ENCODE results near the gene DQX1. TPM values are rescaled to one million over a fixed set of nuclear protein-coding genes. Genes with fewer than 3 reads are reported as not detected.

Gene DQX1
- total and polyA plus RNA-seq, 9 of the 15 experiments (the other 6 are each of a cell fraction or from before 2014, with no cell fraction given), result 0.04 to 0.38 (median 0.18) TPM; not detected in 1

DNA sequence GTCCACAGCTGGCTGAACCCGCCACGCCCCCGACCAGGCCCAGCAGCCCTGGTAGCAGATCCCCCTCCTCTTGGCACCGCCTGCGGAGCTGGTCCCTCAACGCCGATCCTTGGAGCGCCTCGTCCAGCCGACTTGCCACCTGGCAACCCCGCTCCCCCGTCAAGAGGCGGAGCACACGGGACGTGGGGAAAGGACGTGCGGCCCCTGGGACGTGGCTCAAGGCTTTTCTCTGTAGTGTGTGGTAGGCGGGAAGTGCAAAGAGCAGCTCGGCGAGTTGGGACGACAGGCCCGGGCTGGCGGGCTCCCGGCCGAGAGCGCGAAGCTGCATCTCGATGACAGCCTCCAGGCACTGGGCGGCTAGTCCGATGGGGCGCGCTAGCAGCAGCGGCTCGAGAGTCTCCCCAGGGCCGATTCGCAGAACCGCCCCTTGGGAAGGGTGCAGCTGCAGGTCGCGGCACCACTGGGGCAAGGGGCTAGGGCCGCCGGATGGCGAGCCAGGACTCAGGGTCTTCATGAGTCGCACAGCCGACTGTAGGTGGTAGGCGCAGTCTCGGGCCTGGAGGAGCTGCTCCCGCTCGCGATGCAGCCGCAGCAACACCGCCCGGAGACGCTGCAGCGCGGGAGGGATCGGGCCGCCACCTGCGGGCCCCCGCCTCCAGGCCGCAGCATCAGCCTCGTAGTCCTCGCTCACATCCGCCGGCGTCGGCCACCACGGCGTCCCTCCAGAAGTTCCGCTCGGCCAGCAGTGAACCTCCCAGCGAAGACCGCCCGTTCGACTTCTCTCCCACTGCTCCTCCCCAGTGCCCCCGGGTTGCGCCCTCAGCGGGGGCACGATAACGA lies 43.9 kb downstream of the DQX1 start (continued):
- TF ChIP-seq, protein P1, sequence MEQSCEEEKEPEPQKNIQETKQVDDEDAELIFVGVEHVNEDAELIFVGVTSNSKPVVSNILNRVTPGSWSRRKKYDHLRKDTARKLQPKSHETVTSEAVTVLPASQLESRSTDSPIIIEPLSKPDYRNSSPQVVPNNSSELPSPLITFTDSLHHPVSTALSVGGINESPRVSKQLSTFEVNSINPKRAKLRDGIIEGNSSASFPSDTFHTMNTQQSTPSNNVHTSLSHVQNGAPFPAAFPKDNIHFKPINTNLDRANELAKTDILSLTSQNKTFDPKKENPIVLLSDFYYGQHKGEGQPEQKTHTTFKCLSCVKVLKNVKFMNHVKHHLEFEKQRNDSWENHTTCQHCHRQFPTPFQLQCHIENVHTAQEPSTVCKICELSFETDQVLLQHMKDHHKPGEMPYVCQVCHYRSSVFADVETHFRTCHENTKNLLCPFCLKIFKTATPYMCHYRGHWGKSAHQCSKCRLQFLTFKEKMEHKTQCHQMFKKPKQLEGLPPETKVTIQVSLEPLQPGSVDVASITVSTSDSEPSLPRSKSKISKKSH (CRISPR knock-in tag; IDR thresholded peaks at IDR 0.05), result no peak
- TF ChIP-seq ZZZ3 (IDR thresholded peaks at IDR 0.05) (no peak), ZNF347 (CRISPR knock-in tag; IDR thresholded peaks at IDR 0.05; ENCODE audit: low read depth) (no peak), CBX1 (IDR thresholded peaks at IDR 0.05; ENCODE audit: low read depth) (no peak), FOXA3 (CRISPR knock-in tag; conservative IDR thresholded peaks at IDR 0.05 in 1 of 2, IDR thresholded peaks at IDR 0.05 in 1 of 2) (peak in 1 of 2 experiments; percentile 5; a peak in 1 of 4 replicates), TOE1 (IDR thresholded peaks at IDR 0.05; ENCODE audit: borderline replicate concordance) (no peak), TOE1 (CRISPR knock-in tag; IDR thresholded peaks at IDR 0.05; ENCODE audit: borderline replicate concordance, low read depth) (no peak), SMAD2 (IDR thresholded peaks at IDR 0.05; ENCODE audit: low read depth, low read length) (no peak), CTBP1 (IDR thresholded peaks at IDR 0.05; ENCODE audit: borderline replicate concordance) (peak; percentile 11), MIER1 (IDR thresholded peaks at IDR 0.05; ENCODE audit: low read depth) (no peak), ETV1 (tag; conservative IDR thresholded peaks at IDR 0.05; ENCODE audit: low read depth) (peak; percentile 35; the same call in 1 of the 2 replicates), SIX5 (IDR thresholded peaks at IDR 0.05; ENCODE audit: borderline replicate concordance in 1 of 2, insufficient read depth in 1 of 2, low read depth in 1 of 2, low read length in 2 of 2) (no peak), ZNF324 (CRISPR knock-in tag; IDR thresholded peaks at IDR 0.05) (no peak), TAL1 (IDR thresholded peaks at IDR 0.05) (no peak), CHD1 (IDR thresholded peaks at IDR 0.05; ENCODE audit: low read length) (peak; percentile 79), ZNF3 (CRISPR knock-in tag; IDR thresholded peaks at IDR 0.05) (no peak)
- TF ChIP-seq, protein P2, sequence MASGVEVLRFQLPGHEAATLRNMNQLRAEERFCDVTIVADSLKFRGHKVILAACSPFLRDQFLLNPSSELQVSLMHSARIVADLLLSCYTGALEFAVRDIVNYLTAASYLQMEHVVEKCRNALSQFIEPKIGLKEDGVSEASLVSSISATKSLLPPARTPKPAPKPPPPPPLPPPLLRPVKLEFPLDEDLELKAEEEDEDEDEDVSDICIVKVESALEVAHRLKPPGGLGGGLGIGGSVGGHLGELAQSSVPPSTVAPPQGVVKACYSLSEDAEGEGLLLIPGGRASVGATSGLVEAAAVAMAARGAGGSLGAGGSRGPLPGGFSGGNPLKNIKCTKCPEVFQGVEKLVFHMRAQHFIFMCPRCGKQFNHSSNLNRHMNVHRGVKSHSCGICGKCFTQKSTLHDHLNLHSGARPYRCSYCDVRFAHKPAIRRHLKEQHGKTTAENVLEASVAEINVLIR (CRISPR knock-in tag; IDR thresholded peaks at IDR 0.05), result no peak
- TF ChIP-seq, protein P3, sequence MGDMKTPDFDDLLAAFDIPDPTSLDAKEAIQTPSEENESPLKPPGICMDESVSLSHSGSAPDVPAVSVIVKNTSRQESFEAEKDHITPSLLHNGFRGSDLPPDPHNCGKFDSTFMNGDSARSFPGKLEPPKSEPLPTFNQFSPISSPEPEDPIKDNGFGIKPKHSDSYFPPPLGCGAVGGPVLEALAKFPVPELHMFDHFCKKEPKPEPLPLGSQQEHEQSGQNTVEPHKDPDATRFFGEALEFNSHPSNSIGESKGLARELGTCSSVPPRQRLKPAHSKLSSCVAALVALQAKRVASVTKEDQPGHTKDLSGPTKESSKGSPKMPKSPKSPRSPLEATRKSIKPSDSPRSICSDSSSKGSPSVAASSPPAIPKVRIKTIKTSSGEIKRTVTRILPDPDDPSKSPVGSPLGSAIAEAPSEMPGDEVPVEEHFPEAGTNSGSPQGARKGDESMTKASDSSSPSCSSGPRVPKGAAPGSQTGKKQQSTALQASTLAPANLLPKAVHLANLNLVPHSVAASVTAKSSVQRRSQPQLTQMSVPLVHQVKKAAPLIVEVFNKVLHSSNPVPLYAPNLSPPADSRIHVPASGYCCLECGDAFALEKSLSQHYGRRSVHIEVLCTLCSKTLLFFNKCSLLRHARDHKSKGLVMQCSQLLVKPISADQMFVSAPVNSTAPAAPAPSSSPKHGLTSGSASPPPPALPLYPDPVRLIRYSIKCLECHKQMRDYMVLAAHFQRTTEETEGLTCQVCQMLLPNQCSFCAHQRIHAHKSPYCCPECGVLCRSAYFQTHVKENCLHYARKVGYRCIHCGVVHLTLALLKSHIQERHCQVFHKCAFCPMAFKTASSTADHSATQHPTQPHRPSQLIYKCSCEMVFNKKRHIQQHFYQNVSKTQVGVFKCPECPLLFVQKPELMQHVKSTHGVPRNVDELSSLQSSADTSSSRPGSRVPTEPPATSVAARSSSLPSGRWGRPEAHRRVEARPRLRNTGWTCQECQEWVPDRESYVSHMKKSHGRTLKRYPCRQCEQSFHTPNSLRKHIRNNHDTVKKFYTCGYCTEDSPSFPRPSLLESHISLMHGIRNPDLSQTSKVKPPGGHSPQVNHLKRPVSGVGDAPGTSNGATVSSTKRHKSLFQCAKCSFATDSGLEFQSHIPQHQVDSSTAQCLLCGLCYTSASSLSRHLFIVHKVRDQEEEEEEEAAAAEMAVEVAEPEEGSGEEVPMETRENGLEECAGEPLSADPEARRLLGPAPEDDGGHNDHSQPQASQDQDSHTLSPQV (IDR thresholded peaks at IDR 0.05), result no peak
- TF ChIP-seq, protein P4, sequence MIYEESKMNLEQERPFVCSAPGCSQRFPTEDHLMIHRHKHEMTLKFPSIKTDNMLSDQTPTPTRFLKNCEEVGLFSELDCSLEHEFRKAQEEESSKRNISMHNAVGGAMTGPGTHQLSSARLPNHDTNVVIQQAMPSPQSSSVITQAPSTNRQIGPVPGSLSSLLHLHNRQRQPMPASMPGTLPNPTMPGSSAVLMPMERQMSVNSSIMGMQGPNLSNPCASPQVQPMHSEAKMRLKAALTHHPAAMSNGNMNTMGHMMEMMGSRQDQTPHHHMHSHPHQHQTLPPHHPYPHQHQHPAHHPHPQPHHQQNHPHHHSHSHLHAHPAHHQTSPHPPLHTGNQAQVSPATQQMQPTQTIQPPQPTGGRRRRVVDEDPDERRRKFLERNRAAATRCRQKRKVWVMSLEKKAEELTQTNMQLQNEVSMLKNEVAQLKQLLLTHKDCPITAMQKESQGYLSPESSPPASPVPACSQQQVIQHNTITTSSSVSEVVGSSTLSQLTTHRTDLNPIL (CRISPR knock-in tag; IDR thresholded peaks at IDR 0.05), result no peak

Measured in K562 (cell line).